ENCODE measurements around the gene GLIS2.

GLIS2 gene

DNA sequence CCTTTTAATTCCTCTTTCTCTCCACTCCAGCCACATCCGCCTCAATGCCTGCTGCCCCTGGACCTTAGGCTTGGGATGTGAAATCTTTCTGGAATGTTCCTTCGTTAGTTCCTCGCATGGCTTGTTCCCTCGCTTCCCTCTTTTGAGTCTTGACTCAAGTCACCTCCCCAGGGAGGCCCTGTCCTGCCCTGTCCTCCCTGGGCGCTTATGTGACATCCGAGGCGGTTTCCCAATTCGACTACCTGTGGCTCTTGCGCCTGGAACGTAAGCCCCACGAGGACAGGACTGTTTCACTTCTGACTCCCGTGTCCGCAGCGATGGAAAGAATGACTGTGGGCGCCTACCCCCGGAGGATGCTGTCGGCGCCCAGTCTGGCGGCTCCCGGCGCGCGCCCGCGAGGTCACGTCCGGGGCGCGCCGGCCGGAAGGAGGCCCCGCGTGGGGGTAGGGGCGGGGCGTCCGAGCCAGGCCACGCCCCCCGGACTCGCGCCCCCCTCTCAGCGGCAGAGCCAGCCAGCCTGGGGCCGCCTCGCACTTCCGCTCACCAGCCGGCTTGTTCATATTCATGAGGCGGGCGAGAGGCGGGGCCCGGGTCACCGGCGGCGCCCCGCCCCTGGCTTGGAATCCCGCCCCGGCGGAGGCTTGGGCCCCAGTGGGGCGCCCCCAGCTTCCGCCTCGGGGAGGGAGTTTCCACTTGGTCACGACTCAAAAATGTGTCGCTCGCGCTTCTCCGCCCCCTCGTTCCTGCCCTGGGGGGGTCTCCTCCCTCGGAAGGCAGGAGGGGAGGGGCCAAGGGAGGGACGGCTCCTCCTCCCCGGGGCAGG, 8.4 kb upstream of the GLIS2 start:
- H3K4me3 ChIP-seq (ENCODE audit: low read depth, low read length) = peak overlapping the region; percentile 84
- TF ChIP-seq, protein P1, sequence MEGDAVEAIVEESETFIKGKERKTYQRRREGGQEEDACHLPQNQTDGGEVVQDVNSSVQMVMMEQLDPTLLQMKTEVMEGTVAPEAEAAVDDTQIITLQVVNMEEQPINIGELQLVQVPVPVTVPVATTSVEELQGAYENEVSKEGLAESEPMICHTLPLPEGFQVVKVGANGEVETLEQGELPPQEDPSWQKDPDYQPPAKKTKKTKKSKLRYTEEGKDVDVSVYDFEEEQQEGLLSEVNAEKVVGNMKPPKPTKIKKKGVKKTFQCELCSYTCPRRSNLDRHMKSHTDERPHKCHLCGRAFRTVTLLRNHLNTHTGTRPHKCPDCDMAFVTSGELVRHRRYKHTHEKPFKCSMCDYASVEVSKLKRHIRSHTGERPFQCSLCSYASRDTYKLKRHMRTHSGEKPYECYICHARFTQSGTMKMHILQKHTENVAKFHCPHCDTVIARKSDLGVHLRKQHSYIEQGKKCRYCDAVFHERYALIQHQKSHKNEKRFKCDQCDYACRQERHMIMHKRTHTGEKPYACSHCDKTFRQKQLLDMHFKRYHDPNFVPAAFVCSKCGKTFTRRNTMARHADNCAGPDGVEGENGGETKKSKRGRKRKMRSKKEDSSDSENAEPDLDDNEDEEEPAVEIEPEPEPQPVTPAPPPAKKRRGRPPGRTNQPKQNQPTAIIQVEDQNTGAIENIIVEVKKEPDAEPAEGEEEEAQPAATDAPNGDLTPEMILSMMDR (IDR thresholded peaks at IDR 0.05; ENCODE audit: borderline replicate concordance, insufficient read depth, low read depth, low read length) = no peak

DNA sequence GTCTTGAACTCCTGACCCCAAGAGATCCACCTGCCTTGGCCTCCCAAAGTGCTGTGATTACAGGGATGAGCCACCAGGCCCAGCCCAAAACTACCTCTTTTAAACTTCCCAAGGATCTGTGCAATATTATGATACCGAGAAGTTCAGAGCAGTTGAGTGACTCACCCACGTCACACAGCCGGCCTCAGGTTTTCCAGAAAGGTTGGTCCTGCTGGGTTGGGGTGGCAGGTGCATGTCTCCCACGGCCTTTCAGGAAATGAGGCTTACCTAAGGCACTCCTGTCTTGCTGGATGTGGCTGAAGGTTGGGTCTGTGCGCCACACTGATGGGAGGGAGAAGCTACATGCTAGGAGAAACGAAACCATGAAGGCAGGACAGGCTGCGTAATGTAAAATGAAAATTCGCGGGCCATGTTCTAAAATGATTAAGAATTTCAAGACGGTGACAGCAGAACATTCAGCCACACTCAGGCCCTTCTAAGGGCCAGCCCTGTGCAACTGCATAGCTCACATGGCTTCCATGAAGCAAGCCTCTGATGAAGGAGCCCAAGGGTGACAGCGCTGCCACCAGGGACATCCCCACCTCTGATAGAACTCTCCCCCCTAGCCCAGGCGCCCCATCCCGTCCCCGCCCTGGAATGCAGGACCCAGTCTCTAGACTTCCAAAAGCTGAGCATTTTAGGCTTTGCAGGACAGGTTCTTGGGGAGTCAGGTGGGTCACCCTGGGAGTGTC, 6.6 kb upstream of the GLIS2 start:
- no peak overlapping the region for H3K4me3 ChIP-seq (ENCODE audit: low read depth, low read length)
- TF ChIP-seq, protein P1 (IDR thresholded peaks at IDR 0.05; ENCODE audit: borderline replicate concordance, insufficient read depth, low read depth, low read length) = no peak

DNA sequence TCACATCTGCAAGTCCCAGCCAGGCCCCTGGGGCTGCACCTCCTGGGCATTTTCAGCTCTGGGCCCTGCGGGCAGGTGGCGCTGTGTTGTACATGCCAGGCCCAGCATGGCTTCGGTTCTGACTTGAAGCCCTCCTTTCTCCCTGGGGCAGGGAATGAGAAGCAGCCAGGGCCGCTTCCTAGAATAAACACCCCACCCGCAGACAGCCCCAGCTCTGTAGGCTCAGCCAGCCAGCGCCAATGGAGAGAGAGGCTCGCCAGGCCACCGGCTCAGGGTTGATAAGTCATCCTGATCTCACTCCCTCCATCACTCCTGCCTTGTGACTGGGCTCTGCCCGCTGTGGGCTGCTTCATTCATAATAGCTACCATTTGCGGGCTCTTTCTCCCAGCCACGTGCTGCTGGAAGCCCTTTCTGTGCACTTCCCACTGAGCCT, 6.0 kb upstream of the GLIS2 start:
- H3K4me3 ChIP-seq (ENCODE audit: low read depth, low read length) = no peak overlapping the region
- TF ChIP-seq, protein P1 (IDR thresholded peaks at IDR 0.05; ENCODE audit: borderline replicate concordance, insufficient read depth, low read depth, low read length) = peak; percentile 89

DNA sequence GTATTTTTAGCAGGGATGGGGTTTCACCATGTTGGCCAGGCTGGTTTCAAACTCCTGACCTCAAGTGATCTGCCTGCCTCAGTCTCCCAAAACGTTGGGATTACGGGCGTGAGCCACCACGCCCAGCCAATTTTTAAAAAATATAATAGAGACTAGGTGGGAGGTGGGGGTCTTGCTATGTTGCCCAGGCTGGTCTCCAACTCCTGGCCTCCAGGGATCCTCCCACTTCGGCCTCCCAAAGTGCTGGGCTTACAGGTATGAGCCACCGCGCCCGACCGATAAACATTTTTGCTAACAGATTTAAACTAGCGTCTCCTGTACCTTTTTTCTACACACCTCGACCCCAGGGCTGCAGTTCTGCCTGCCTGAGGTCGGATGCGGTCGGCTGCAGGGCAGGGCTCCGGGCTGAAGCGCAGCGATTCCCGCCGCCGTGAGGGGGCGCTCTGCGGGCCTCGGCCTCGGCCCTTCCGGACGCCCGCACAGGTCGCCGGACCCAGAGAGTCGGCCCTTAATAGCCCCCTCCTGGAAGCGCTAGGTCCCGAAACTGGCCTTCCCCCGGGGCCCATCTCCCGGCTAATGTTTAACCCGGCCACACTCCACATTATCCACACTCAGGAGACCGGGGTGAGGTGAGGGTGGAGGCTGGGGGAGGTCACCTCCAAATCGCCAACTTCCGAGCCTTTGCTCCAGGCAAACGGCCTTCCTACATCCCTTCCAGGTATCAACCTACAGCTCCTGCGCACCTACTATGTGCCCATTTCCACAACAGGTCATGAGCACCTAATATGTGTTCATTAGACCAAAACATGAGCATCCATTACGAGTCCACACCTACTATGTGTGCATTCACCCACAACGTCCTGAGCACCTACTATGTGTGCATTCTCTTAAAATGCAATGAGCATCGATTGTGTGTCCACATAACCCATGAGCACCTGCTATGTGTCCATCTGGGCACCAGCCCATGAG, 2.0 kb upstream of the GLIS2 start:
- TF ChIP-seq, protein P1 (IDR thresholded peaks at IDR 0.05; ENCODE audit: borderline replicate concordance, insufficient read depth, low read depth, low read length) = peak; percentile 83

DNA sequence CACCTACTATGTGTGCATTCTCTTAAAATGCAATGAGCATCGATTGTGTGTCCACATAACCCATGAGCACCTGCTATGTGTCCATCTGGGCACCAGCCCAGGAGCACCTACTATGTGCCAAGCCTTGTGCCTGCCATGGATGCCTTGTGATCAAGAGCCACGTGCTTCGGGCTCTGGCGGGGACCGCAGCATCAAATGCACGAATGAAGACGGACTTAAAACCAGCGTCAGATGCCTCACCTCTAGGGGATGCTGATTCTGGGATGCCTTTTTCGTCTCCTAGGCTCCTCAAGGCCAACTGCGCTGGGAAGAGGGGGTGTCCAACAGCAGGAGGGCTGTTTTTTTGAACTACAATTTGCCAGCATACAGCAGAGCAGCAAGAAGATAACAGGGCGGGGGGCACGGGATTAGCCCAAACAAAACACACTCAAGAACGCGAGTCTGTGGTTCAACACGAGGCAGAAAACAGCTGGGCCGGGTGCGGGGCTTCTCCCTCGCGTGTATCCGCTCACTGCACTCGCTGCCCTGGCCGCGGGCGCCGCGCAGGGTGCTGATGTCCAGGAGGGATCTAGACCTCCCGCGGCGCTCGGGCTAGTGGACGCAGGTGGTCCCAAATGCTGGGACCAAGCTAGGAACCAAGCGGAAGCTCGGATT, 1.2 kb upstream of the GLIS2 start:
- TF ChIP-seq, protein P1 (IDR thresholded peaks at IDR 0.05; ENCODE audit: borderline replicate concordance, insufficient read depth, low read depth, low read length) = no peak
- H3K4me3 ChIP-seq (ENCODE audit: low read depth, low read length) = no peak overlapping the region

More for the DNA sequence above, 2.0 kb upstream of the GLIS2 start:
- H3K4me3 ChIP-seq (ENCODE audit: low read depth, low read length) = no peak overlapping the region

DNA sequence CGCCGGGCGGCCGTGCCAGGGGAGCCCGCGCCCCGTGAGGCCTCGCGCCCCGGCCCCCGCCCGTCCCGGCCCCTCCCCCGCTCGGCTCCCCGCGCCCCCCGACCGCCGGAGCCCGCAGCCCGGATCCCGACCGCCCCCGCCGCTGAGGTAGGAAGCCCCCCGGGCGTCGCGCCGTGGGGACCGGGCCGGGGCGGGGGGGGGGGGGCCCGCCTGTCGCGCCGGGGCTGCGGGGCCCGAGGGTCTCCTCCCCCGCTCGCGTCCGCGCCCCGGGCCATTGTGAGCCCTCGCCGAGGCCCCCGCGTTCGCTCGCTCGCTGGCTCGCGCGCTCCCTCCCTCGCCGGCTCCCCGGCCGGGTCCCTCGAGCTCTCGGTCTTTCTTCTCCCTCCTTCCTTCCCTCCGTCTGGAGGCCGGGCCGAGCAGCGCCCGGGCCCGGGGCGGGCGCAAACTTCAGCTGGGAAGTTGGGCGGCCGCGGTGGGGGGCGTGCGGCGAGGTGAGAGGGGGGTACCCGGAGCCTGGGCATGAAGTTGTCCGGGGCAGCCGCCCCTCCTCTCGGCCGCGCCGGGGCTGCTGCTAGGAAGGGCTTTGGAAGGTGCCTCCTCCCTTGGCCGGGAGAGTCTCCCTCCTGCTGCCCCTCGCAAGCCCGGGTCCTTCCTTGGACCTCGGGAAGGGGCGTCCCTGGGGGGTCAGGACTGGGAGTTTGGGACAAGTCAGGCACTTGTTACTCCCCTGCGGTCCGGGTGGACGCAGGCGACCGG, 419 bp downstream of the GLIS2 start:
- peak overlapping the region; percentile 5 for H3K4me3 ChIP-seq (ENCODE audit: low read depth, low read length)

More for the DNA sequence above, 419 bp downstream of the GLIS2 start:
- TF ChIP-seq, protein P1 (IDR thresholded peaks at IDR 0.05; ENCODE audit: borderline replicate concordance, insufficient read depth, low read depth, low read length) = no peak

Data from GM12875 (cell line).